Stimulated activated CD4-positive, alpha-beta T cell treated with anti-CD3 and anti-CD28 coated beads, TNF-alpha, amount 100 ng/mL, for 48 hours (primary cell): ENCODE results near the gene ARFIP1.

ENCODE experiments used
- DNase-seq, 3 donors: peaks; one replicate each; pipeline ENCODE4 v3.0.0-alpha.2; 2020; ENCODE audit warnings: low read depth in 3 of 3

The ARFIP1 gene

DNA sequence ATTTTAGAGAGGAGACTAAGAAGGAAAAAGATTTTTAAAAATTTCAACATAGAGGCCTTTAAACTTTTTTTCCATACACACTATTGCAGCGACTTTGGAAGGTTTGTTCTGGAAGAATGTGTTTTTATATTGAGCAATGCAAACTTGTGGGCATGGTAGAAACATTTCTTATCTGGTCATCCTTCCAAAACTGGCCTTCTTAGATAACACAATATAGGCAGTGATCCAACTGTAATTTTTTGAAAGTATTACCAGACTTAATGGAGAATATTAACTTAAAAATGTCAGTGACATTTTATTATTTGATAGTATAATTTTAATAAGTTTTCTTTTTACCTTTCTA lies 182.0 kb downstream of the ARFIP1 start:
- DNase-seq = no peak
